GM12891 (cell line): ENCODE results near the gene FARS2.

Source experiments
- PAX5 ChIP-seq: IDR thresholded peaks from 2 replicates; pipeline ENCODE4 v1.6.1; 2011; ENCODE audit warnings: low read length, moderate library complexity, mild to moderate bottlenecking; ENCODE audit not compliant: insufficient read depth, severe bottlenecking
- POLR2A ChIP-seq: IDR thresholded peaks from 2 replicates; pipeline ENCODE4 v1.6.1; 2011; ENCODE audit warnings: low read depth, low read length, control low read depth
- POLR2AphosphoS5 ChIP-seq: IDR thresholded peaks from 2 replicates; pipeline ENCODE4 v1.6.1; 2011; ENCODE audit warnings: low read depth, low read length, control low read depth
- SPI1 ChIP-seq: IDR thresholded peaks from 2 replicates; pipeline ENCODE4 v1.6.1; 2011; ENCODE audit warnings: low read depth, low read length, control low read depth
- TAF1 ChIP-seq: IDR thresholded peaks from 2 replicates; pipeline ENCODE4 v1.6.1; 2011; ENCODE audit warnings: low read depth, low read length, control low read depth

- TF ChIP-seq POLR2A (no peak), SPI1 (no peak), POLR2AphosphoS5 (no peak), TAF1 (no peak), PAX5 (no peak)
Observed at GRCh38 chr6:5303682-5304081, 42.4 kb downstream of the FARS2 start.
